ENCODE data around the gene PLA2G6. TPM values are rescaled to one million over a fixed set of nuclear protein-coding genes. Genes with fewer than 3 reads are reported as not detected.
A peak's percentile ranks its signal among the peaks of the same experiment; 100 is the strongest.

The PLA2G6 gene
- total RNA-seq, 1 donor from 2014 or later, result 60.8 TPM

DNA sequence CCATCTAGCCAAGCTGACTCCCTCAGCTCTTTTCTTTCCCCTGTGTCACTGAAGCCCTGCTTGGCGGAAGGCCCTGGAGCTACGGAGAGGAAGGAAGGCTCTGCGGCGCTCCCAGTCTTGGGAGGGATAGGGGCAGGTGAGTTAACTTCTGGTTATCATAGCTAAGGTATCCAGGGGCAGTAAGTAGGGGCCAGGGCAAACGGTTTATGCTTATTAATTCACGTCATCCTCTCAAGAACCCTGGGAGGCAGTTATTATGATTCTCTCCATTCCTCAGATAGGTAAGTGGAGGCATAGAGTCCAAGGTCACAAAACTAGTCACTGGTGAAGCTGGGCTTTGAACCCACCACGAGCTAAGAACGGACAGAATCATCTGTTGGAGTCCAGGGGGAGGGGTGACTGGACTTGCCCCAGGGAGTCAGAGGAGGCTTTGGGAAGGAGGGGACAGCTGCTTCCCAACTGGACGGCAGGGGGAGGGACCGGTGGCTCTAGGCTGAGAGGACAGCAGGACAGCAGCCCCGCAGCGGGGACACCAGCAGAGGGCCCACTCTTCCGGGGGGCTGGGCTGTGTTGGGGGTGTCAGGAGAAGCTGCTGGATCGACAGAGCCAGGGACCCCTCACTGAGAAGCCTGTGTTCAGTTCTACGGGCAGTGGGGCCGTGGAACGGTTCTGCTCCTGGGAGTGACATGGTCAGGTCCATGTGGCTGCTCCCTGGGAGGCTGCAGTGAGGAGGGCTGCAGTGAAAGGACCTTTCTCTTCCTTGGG, 74.6 kb downstream of the PLA2G6 start:
- Histone ChIP-seq H3K4me3 (no peak overlapping the region), H3K36me3 (no peaks in the 10 kb centered on the region), H3K4me1 (no peaks in the 10 kb centered on the region), H3K27ac (no peak overlapping the region), H3K27me3 (ENCODE audit: low read depth) (no peaks in the 10 kb centered on the region), H3K9me3 (no peaks in the 10 kb centered on the region)
- intact Hi-C loops (cut with DNase I), result no loop called here
- no peak for ATAC-seq
- TF ChIP-seq CTCF (IDR thresholded peaks at IDR 0.05), result no peak
- DNase-seq, result peak; percentile 41

DNA sequence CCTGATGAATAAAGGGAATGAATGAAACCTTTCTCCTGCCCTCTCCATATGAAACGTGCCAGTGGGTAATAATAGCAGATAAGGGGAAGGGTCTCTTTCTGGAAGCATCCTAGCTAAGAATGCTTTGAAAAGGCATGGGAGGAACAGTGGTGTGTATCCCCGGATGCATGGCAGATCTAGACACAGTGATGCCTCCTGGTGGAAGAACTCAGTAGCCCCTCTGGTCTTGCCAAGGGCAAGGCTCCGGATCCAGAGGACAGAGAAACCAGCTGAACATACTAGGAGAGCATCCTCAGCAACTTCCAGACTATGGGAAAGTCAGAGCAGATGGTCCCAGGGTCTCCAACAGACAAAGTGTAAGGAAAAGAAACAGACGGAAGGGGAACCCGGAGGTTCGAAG, 77.5 kb downstream of the PLA2G6 start:
- no peak overlapping the region for H3K4me3 ChIP-seq
- peak; percentile 10 for DNase-seq
- no peak for ATAC-seq

GRCh38 chr22:38103641-38104040, 78.0 kb downstream of the PLA2G6 start:
- no peak for TF ChIP-seq CTCF (IDR thresholded peaks at IDR 0.05)
- peak; percentile 6 for DNase-seq

More for the DNA sequence above, 77.5 kb downstream of the PLA2G6 start:
- no peak overlapping the region for H3K27ac ChIP-seq
- H3K9me3 ChIP-seq, result no peaks in the 10 kb centered on the region
- no peaks in the 10 kb centered on the region for H3K4me1 ChIP-seq
- TF ChIP-seq CTCF (IDR thresholded peaks at IDR 0.05), result no peak
- intact Hi-C loops (cut with DNase I), result no loop called here
- H3K27me3 ChIP-seq (ENCODE audit: low read depth), result no peaks in the 10 kb centered on the region
- H3K36me3 ChIP-seq, result no peaks in the 10 kb centered on the region

DNA sequence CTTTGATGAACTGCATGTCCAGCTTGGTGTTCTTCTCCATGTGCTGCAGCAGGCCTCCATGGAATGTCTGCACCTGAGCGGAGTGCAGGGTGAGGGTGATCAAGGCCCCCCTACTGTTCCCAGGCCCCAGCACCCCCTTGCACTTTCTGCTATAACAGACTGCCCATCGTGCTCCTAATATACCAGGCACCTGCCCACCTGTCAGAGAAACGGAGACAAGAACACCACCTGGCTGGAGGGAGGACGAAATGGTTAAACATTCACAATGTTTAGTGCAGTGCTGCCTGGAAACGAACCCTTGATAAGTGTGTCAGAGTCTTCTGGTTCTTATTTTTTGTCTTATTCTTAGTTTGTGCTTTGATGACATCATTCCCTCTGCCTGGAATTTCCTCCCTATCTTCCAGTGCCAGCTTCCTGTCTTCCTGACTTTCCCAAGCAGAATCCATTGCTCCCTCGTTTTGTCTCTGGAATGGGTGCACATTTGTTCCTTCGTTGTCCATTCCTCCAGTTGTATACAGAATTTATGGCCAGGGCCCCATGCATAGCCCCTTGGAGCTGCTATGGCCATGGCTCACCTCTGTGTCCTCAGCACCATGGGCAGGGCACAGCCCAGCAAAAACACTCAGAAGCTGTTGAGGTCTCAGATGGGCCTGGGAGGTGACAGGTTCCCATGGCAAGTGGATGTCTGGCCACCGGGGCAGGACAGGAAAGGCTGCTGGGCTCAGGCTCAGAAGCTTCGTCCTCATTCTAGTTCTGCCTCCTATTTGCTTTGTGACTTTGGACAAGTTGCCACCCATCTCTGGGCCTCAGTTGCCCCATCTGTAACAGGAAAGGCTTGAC, 83.0 kb downstream of the PLA2G6 start:
- intact Hi-C loops (cut with DNase I), result no loop called here
- ATAC-seq (peak; percentile 17 to 19), DNase-seq (peak; percentile 30)
- no peak overlapping the region for H3K4me3 ChIP-seq
- no peaks in the 10 kb centered on the region for H3K36me3 ChIP-seq
- TF ChIP-seq CTCF (IDR thresholded peaks at IDR 0.05), result no peak
- H3K27me3 ChIP-seq (ENCODE audit: low read depth), result no peaks in the 10 kb centered on the region
- H3K9me3 ChIP-seq, result no peaks in the 10 kb centered on the region
- H3K27ac ChIP-seq, result no peak overlapping the region
- H3K4me1 ChIP-seq, result peaks cover 8% of the 10 kb centered on the region

More at GRCh38 chr22:38103641-38104040, 78.0 kb downstream of the PLA2G6 start:
- no peak for ATAC-seq
- H3K4me3 ChIP-seq, result no peak overlapping the region
- no peaks in the 10 kb centered on the region for H3K27me3 ChIP-seq (ENCODE audit: low read depth)
- peaks cover 2% of the 10 kb centered on the region for H3K4me1 ChIP-seq
- H3K36me3 ChIP-seq, result no peaks in the 10 kb centered on the region
- intact Hi-C loops (cut with DNase I), result no loop called here
- no peak overlapping the region for H3K27ac ChIP-seq
- no peaks in the 10 kb centered on the region for H3K9me3 ChIP-seq

DNA sequence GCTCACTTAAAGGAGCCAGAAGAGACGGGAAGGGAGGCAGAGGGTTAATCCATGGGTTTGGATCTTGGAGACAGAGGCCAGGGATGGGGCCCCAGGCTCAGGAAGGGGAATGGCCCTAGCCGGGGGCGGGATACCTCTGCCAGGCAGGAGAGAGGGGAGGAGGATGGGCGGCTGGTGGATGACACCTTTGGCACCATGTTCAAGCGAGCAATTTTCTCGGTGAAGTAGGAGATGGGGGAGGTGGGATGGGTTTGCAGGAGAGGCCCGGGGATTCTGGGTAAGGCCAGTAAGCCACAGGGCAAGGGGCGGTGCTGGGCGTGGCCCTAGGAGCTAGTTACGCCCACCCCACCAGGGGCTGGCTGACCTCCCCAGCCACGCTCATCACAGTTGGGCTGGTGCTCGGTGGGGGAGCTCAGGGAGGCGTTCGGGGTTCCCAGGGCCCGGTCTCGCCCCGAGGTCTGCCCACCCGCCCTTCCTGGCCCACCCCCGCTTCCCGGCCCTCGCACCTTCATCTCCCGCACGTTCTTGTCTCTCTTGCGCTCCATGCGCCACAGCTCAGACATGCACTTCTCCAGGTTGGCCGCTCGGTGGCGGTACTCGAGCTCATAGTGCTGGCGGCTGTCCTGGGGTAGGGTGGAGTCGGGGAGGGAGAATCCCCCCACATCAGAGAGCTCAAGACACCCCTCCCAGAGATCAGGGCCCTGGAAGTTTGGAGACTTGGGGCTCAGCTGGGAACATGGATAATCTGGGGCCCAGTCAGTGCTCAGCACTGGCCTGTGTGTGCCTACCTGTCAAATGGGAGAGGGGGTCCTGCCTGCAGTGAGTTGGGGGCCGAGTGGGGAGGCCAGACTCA, 83.8 kb downstream of the PLA2G6 start:
- ATAC-seq (peak; percentile 21 to 49), DNase-seq (peak; percentile 43)
- no peaks in the 10 kb centered on the region for H3K36me3 ChIP-seq
- TF ChIP-seq CTCF (IDR thresholded peaks at IDR 0.05), result peak; percentile 16
- no peak overlapping the region for H3K4me3 ChIP-seq
- peaks cover 8% of the 10 kb centered on the region for H3K4me1 ChIP-seq
- no peak overlapping the region for H3K27ac ChIP-seq
- H3K9me3 ChIP-seq, result no peaks in the 10 kb centered on the region
- intact Hi-C loops (cut with DNase I), result no loop called here
- no peaks in the 10 kb centered on the region for H3K27me3 ChIP-seq (ENCODE audit: low read depth)
